GM12865 (cell line): ENCODE results near the gene ROBO1.

Experiments
- DNase-seq: peaks from one replicate; pipeline ENCODE4 v3.0.0; 2010; ENCODE audit warnings: low read depth
- H3K4me3 ChIP-seq: 2 replicates; pipeline ENCODE4 v1.5.1; 2011; ENCODE audit warnings: mild to moderate bottlenecking, low read depth, low read length, control low read depth
- CTCF ChIP-seq: IDR thresholded peaks from 2 replicates; pipeline ENCODE4 v1.5.1; 2011; ENCODE audit warnings: low read length, control low read depth, low read depth, inconsistent platforms; ENCODE audit not compliant: insufficient read depth; ENCODE audit errors: missing control alignments

The ROBO1 gene

DNA sequence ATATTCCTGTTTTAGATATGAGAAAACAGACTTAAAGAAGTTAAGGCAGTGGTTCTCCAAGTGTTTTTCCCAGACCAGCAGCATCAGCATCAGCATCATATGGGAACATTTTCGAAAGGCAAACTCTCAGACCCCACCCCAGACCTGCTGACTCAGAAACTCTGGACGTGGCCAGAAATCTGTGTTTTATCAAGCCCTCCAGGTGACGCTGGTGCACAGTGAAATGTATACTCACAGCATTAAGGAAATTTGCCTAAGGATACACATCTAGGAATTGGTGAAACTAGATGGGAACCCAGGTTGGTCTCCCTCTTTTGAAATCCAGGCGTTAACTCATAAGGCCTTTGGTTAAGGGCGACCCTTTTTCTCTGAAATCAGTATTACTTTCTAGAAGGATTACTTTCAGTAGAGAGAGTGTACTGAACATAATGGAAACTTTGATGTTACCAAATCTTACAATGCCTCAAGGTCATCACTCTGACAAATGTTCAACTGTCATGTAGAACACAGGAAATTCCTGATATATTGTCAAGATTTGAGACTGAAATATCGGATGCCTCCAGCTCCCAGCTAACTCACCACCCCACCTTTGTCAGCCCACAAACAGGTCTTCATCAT, 910.2 kb downstream of the ROBO1 start:
- no peak overlapping the region for H3K4me3 ChIP-seq
- peak; percentile 25 for DNase-seq
- peak; percentile 25 for TF ChIP-seq CTCF

GRCh38 chr3:78856164-78856563, 911.6 kb downstream of the ROBO1 start:
- no peak for TF ChIP-seq CTCF
- no peak overlapping the region for H3K4me3 ChIP-seq
- DNase-seq = no peak

- H3K4me3 ChIP-seq = no peak overlapping the region
- no peak for TF ChIP-seq CTCF
- DNase-seq = no peak
Observed at GRCh38 chr3:78855190-78855589, 912.6 kb downstream of the ROBO1 start.

DNA sequence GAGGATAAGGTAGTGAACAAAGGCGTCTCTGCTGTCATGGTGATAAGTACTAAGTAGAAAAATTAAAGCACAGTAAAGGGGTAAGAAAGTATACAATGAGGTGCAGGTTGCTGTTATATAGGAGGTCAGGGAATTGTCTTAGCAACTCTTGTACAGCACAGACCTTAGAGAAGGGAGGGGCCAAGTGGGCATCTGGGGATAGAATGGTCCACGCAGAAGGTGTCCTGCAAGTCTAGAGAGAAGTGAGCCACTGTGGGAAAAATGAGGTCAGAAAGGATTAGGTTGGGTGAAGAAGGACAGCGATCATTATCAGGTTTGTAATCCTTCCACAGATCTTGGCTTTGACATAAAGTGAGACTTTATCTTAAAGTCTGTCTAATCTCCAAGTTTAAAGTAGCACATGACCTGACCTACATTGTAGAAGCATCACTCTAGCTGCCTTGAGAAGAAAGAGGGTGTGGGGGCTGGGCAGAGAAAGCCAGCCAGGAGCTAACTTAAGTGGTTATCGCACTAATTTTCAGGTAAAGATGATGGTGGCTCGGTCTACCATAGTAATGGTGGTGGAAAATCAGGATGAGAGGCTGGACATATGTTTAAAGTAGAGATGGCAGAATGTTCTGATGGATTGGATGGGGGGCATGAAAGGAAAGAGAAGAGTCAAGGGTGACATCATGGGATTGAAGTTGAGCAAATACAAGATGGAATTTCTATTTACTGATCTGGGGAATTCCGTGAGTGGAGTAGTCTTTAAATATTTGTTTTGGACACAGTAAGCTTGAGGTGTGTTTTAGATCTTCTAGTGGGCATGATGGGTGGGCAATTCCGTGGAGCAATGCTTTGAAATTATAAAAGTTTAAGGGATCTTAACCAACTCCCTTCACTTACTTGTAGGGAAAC, 919.2 kb downstream of the ROBO1 start:
- no peak overlapping the region for H3K4me3 ChIP-seq
- DNase-seq = no peak
- no peak for TF ChIP-seq CTCF

- no peak for TF ChIP-seq CTCF
- DNase-seq = no peak
- no peak overlapping the region for H3K4me3 ChIP-seq
Observed at GRCh38 chr3:78847603-78848002, 920.2 kb downstream of the ROBO1 start.

DNA sequence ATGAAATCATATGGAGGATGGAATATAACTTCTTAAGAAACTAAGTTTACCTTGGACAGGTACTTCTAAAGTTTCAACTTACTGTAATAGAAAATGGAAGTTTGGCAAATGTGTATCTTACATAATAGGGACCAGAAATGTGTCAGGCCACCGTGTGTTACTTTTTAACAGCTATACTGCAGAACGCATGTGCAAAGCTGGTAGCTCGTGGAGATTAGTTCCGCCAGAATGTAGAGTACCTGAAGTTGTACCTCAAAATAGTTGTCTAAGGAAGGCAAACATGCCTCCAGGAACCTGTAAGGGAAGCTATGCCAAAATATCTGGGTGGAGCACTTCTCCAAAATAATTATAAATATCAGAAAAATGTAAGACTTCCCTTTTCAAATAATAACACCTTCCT, 920.6 kb downstream of the ROBO1 start:
- DNase-seq = no peak
- H3K4me3 ChIP-seq = no peak overlapping the region
- TF ChIP-seq CTCF = no peak
